H1 (cell line): ENCODE measurements around the gene LNPK.

Experiments
- BACH1 ChIP-seq: IDR thresholded peaks from 2 replicates; pipeline ENCODE4 v1.6.1; 2012; ENCODE audit warnings: low read length, improper control_type of control experiment
- EZH2 ChIP-seq: fragments of 200-600 bp; sonication (generic); IDR thresholded peaks from 2 replicates; pipeline ENCODE4 v1.7.1; 2012; ENCODE audit warnings: low read depth, mild to moderate bottlenecking, moderate library complexity, low read length, inconsistent platforms; ENCODE audit not compliant: severe bottlenecking
- POLR2A ChIP-seq, 2 experiments: IDR thresholded peaks; 1 replicate in 1 of 2; 2 replicates in 1 of 2; pipeline ENCODE4 v1.6.1; 2011; ENCODE audit warnings: low read depth in 2 of 2, low read length in 2 of 2, mild to moderate bottlenecking in 2 of 2; ENCODE audit errors: control extremely low read depth in 1 of 2
- RAD21 ChIP-seq, 2 experiments: IDR thresholded peaks in 1 of 2; conservative IDR thresholded peaks in 1 of 2; 2 replicates each; pipeline ENCODE4 v1.6.1; 2011; ENCODE audit warnings: low read depth in 2 of 2, low read length in 2 of 2, improper control_type of control experiment in 1 of 2, inconsistent platforms in 1 of 2, mild to moderate bottlenecking in 1 of 2, moderate library complexity in 1 of 2
- RFX5 ChIP-seq: IDR thresholded peaks from 2 replicates; pipeline ENCODE4 v1.6.1; 2011; ENCODE audit warnings: low read depth, low read length, improper control_type of control experiment, borderline replicate concordance
- SUZ12 ChIP-seq: fragments of 200-600 bp; sonication (generic); IDR thresholded peaks from 2 replicates; pipeline ENCODE4 v1.6.1; 2012; ENCODE audit warnings: mild to moderate bottlenecking, inconsistent platforms, low read length, moderate library complexity, mixed read lengths
- TAF1 ChIP-seq: IDR thresholded peaks from 2 replicates; pipeline ENCODE4 v1.6.1; 2011; ENCODE audit warnings: mild to moderate bottlenecking, low read depth, low read length
- TEAD4 ChIP-seq: IDR thresholded peaks from 2 replicates; pipeline ENCODE4 v1.6.1; 2012; ENCODE audit warnings: low read depth, low read length, inconsistent platforms, mixed read lengths
- TF ChIP-seq, protein P1 (sequence below), 3 experiments: IDR thresholded peaks; 1 replicate in 2 of 3; 2 replicates in 1 of 3; pipeline versions ENCODE4 v1.5.1 to v1.6.1; 2011; ENCODE audit warnings: low read length in 3 of 3, mild to moderate bottlenecking in 3 of 3, inconsistent platforms in 2 of 3, low read depth in 1 of 3, moderate library complexity in 1 of 3; ENCODE audit not compliant: insufficient read depth in 1 of 3; ENCODE audit errors: control extremely low read depth in 1 of 3
- TF ChIP-seq, protein P2 (sequence below): IDR thresholded peaks from 2 replicates; pipeline ENCODE4 v1.6.1; 2012; ENCODE audit warnings: inconsistent platforms
- TF ChIP-seq, protein P3 (sequence below): IDR thresholded peaks from 2 replicates; pipeline ENCODE4 v1.6.1; 2011; ENCODE audit warnings: low read depth, mild to moderate bottlenecking, low read length; ENCODE audit not compliant: insufficient read depth

DNA sequence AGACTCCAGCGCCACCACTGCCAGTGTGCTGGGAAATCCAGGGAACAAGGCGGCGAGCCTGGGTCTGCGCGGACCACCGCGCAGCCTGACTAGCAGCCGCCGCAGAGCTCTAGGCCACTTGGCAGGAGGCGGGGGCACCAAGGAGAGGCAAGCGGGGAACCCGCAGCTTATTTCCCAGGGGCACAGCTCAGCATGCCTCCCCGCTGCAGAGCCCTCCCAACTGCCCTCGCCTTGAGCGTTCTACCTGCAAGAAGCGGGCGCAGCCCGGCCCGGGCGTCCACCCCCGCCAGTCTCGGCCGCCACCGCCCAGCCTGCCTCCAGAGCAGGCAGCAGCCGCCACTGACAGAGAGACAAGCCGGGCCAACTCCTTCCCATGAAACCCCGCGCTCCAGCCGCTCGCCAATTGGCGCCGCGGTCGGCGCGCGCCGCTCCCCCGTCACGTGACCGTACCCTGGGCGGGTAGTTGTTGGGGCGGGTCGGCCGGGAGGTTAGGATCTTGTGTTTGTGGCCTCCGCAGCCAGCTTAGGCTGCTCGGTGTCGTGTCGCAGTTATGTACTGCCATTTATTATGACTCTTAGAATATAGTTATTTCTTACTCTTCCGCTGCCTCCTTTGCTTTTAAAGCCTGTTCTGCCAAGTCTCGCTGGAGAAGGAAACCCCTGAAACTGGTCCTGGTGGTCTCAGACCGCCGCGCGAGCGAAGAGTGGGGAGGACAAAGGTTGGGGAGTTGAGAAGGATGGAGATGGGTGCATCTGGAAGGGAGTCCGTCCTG lies at the start of gene LNPK:
- TF ChIP-seq, protein P1, sequence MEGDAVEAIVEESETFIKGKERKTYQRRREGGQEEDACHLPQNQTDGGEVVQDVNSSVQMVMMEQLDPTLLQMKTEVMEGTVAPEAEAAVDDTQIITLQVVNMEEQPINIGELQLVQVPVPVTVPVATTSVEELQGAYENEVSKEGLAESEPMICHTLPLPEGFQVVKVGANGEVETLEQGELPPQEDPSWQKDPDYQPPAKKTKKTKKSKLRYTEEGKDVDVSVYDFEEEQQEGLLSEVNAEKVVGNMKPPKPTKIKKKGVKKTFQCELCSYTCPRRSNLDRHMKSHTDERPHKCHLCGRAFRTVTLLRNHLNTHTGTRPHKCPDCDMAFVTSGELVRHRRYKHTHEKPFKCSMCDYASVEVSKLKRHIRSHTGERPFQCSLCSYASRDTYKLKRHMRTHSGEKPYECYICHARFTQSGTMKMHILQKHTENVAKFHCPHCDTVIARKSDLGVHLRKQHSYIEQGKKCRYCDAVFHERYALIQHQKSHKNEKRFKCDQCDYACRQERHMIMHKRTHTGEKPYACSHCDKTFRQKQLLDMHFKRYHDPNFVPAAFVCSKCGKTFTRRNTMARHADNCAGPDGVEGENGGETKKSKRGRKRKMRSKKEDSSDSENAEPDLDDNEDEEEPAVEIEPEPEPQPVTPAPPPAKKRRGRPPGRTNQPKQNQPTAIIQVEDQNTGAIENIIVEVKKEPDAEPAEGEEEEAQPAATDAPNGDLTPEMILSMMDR (IDR thresholded peaks at IDR 0.05; ENCODE audit: control extremely low read depth in 1 of 3, insufficient read depth in 1 of 3, low read depth in 1 of 3, low read length in 3 of 3): no peak
- TF ChIP-seq, protein P2, sequence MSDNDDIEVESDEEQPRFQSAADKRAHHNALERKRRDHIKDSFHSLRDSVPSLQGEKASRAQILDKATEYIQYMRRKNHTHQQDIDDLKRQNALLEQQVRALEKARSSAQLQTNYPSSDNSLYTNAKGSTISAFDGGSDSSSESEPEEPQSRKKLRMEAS: peak; percentile 79
- peak; percentile 20 for TF ChIP-seq EZH2
- TF ChIP-seq RAD21 (IDR thresholded peaks at IDR 0.05 in 1 of 2, conservative IDR thresholded peaks at IDR 0.05 in 1 of 2; ENCODE audit: low read depth in 2 of 2, low read length in 2 of 2): no peak; a peak in 1 of 4 replicates
- TF ChIP-seq TEAD4: no peak
- TF ChIP-seq, protein P3, sequence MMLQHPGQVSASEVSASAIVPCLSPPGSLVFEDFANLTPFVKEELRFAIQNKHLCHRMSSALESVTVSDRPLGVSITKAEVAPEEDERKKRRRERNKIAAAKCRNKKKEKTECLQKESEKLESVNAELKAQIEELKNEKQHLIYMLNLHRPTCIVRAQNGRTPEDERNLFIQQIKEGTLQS: peak; percentile 73
- peak in 1 of 2 experiments; percentile 69; a peak in 2 of 3 replicates for TF ChIP-seq POLR2A (IDR thresholded peaks at IDR 0.05; ENCODE audit: control extremely low read depth in 1 of 2, low read depth in 2 of 2, low read length in 2 of 2)
- TF ChIP-seq TAF1: peak; percentile 81
- TF ChIP-seq BACH1: no peak
- no peak; the same call in 1 of the 2 replicates for TF ChIP-seq SUZ12
- no peak for TF ChIP-seq RFX5
